ENCODE measurements around the gene ID1.

ID1 gene

GRCh38 chr20:31605031-31605901, at the start of gene ID1:
Gene ID1 (plus strand): TSS chr20:31605289. CDS start chr20:31605388, 99 bp downstream.
- peak; percentile 63 to 86 (median 74) for DNase-seq (ENCODE audit: low read depth in 4 of 4, low spot score in 1 of 4)

- no peak for DNase-seq (ENCODE audit: low read depth in 4 of 4, low spot score in 1 of 4)
Observed at GRCh38 chr20:31559704-31560093, 45.4 kb upstream of the ID1 start.

- peak; percentile 45 to 58 (median 53) for DNase-seq (ENCODE audit: low read depth in 4 of 4, low spot score in 1 of 4)
Observed at GRCh38 chr20:31560094-31560745, 44.9 kb upstream of the ID1 start.

- no peak for DNase-seq (ENCODE audit: low read depth in 4 of 4, low spot score in 1 of 4)
Observed at GRCh38 chr20:31560746-31561598, 44.1 kb upstream of the ID1 start.

- DNase-seq (ENCODE audit: low read depth in 4 of 4, low spot score in 1 of 4) = no peak
Observed at GRCh38 chr20:31562241-31562640, 42.8 kb upstream of the ID1 start.

- DNase-seq (ENCODE audit: low read depth in 4 of 4, low spot score in 1 of 4) = no peak
Observed at GRCh38 chr20:31564284-31564683, 40.8 kb upstream of the ID1 start.

GRCh38 chr20:31565699-31566318, 39.3 kb upstream of the ID1 start:
- DNase-seq (ENCODE audit: low read depth in 4 of 4, low spot score in 1 of 4) = no peak

- DNase-seq (ENCODE audit: low read depth in 4 of 4, low spot score in 1 of 4) = no peak
Observed at GRCh38 chr20:31566319-31566657, 38.8 kb upstream of the ID1 start.

GRCh38 chr20:31566658-31567379, 38.3 kb upstream of the ID1 start:
- no peak for DNase-seq (ENCODE audit: low read depth in 4 of 4, low spot score in 1 of 4)

GRCh38 chr20:31567380-31567720, 37.7 kb upstream of the ID1 start:
- no peak for DNase-seq (ENCODE audit: low read depth in 4 of 4, low spot score in 1 of 4)

- no peak for DNase-seq (ENCODE audit: low read depth in 4 of 4, low spot score in 1 of 4)
Observed at GRCh38 chr20:31568041-31568731, 36.9 kb upstream of the ID1 start.

- no peak for DNase-seq (ENCODE audit: low read depth in 4 of 4, low spot score in 1 of 4)
Observed at GRCh38 chr20:31568773-31569162, 36.3 kb upstream of the ID1 start.

- DNase-seq (ENCODE audit: low read depth in 4 of 4, low spot score in 1 of 4) = peak in 3 of 4 experiments; percentile 43 to 49 (median 46)
Observed at GRCh38 chr20:31569163-31570020, 35.7 kb upstream of the ID1 start.

GRCh38 chr20:31570021-31570463, 35.0 kb upstream of the ID1 start:
- no peak for DNase-seq (ENCODE audit: low read depth in 4 of 4, low spot score in 1 of 4)

- no peak for DNase-seq (ENCODE audit: low read depth in 4 of 4, low spot score in 1 of 4)
Observed at GRCh38 chr20:31570735-31571617, 34.1 kb upstream of the ID1 start.

GRCh38 chr20:31572042-31572700, 32.9 kb upstream of the ID1 start:
- DNase-seq (ENCODE audit: low read depth in 4 of 4, low spot score in 1 of 4) = no peak

Measured in stimulated activated CD4-positive, alpha-beta T cell treated with anti-CD3 and anti-CD28 coated beads, Interleukin-1b, Interleukin-23, amount 100 ng/mL, for 24 hours (primary cell).